Measurements from ENCODE around the gene MYOG. TPM values are rescaled to one million over a fixed set of nuclear protein-coding genes. Genes with fewer than 3 reads are reported as not detected.

Gene MYOG
- total and polyA plus RNA-seq, 10 of the 15 experiments (the other 5 are each of a cell fraction or from before 2014, with no cell fraction given), result not detected

- no peak for TF ChIP-seq RELB (IDR thresholded peaks at IDR 0.05; ENCODE audit: low read depth)
- TF ChIP-seq NFYA (IDR thresholded peaks at IDR 0.05; ENCODE audit: borderline replicate concordance, low read depth, low read length), result no peak
- no peak for TF ChIP-seq NR2C1 (IDR thresholded peaks at IDR 0.05)
- TF ChIP-seq NR2C2 (IDR thresholded peaks at IDR 0.05; ENCODE audit: borderline replicate concordance, control insufficient read depth, insufficient read length, low read depth), result no peak
- no peak for TF ChIP-seq WRNIP1 (IDR thresholded peaks at IDR 0.05; ENCODE audit: borderline replicate concordance, low read depth, low read length)
- TF ChIP-seq CBFB (IDR thresholded peaks at IDR 0.05; ENCODE audit: low read depth), result no peak
Measured at GRCh38 chr1:203128431-203128715, 42.6 kb upstream of the MYOG start (continued).

GRCh38 chr1:203127666-203128430, 42.0 kb upstream of the MYOG start, which contains the start of gene ADORA1:
Gene ADORA1, plus strand, starts transcription at chr1:203127726. Its CDS starts 1,116 bp downstream, at chr1:203128842.
- no peaks in the 10 kb centered on the region for H4K20me1 ChIP-seq (ENCODE audit: control insufficient read depth, insufficient read depth)
- RAD21 ChIA-PET (ENCODE audit: unreplicated experiment), result no interaction called here
- TF ChIP-seq MYB (IDR thresholded peaks at IDR 0.05; ENCODE audit: borderline replicate concordance, low read depth, low read length), result no peak
- no peak for TF ChIP-seq NR2F1 (conservative IDR thresholded peaks at IDR 0.05)
- TF ChIP-seq, protein P1, sequence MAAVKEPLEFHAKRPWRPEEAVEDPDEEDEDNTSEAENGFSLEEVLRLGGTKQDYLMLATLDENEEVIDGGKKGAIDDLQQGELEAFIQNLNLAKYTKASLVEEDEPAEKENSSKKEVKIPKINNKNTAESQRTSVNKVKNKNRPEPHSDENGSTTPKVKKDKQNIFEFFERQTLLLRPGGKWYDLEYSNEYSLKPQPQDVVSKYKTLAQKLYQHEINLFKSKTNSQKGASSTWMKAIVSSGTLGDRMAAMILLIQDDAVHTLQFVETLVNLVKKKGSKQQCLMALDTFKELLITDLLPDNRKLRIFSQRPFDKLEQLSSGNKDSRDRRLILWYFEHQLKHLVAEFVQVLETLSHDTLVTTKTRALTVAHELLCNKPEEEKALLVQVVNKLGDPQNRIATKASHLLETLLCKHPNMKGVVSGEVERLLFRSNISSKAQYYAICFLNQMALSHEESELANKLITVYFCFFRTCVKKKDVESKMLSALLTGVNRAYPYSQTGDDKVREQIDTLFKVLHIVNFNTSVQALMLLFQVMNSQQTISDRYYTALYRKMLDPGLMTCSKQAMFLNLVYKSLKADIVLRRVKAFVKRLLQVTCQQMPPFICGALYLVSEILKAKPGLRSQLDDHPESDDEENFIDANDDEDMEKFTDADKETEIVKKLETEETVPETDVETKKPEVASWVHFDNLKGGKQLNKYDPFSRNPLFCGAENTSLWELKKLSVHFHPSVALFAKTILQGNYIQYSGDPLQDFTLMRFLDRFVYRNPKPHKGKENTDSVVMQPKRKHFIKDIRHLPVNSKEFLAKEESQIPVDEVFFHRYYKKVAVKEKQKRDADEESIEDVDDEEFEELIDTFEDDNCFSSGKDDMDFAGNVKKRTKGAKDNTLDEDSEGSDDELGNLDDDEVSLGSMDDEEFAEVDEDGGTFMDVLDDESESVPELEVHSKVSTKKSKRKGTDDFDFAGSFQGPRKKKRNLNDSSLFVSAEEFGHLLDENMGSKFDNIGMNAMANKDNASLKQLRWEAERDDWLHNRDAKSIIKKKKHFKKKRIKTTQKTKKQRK (IDR thresholded peaks at IDR 0.05; ENCODE audit: low read depth, low read length), result no peak
- no peak for TF ChIP-seq JUNB (IDR thresholded peaks at IDR 0.05)
- TF ChIP-seq SMC3 (IDR thresholded peaks at IDR 0.05; ENCODE audit: borderline replicate concordance, low read length), result no peak
- no peak for TF ChIP-seq TARDBP (IDR thresholded peaks at IDR 0.05; ENCODE audit: borderline replicate concordance)
- no peak for TF ChIP-seq BRCA1 (IDR thresholded peaks at IDR 0.05; ENCODE audit: low read depth, low read length)
- TF ChIP-seq FOXK2 (IDR thresholded peaks at IDR 0.05), result no peak
- no peak for TF ChIP-seq RELB (IDR thresholded peaks at IDR 0.05; ENCODE audit: low read depth)
- TF ChIP-seq CREB1 (IDR thresholded peaks at IDR 0.05; ENCODE audit: low read depth), result no peak
- no peak for TF ChIP-seq ZBED1 (IDR thresholded peaks at IDR 0.05; ENCODE audit: borderline replicate concordance)
- intact Hi-C loops (cut with micrococcal nuclease; ENCODE audit: unreplicated experiment), result no loop called here
- POLR2A ChIA-PET, result no interaction called here
- no peak for FAIRE-seq
- H3K27me3 ChIP-seq (replicated peaks in 1 of 2; ENCODE audit: control insufficient read depth in 2 of 2, insufficient read depth in 2 of 2, low read length in 1 of 2), result peaks cover 5 to 6% of the 10 kb centered on the region in 2 experiments
- CTCF ChIA-PET, result interaction anchor here (2.1 kb wide), 1 partner anchor 88 kb away, joined by 9 read pairs; no protein-coding TSS in a partner anchor
- SMC1A ChIA-PET (ENCODE audit: uncharacterized antibody, unreplicated experiment), result no interaction called here
- no peak within 1 kb of the TSS for H3K9ac ChIP-seq (ENCODE audit: control insufficient read depth, insufficient read depth, low read length)
- no peaks in the 10 kb centered on the region for H3K9me3 ChIP-seq (replicated peaks; ENCODE audit: control insufficient read depth, insufficient read depth, low read length)
- no TSS peak for BruUV-seq (replicated peaks)
- no peaks in the 10 kb centered on the region for H3K36me3 ChIP-seq (ENCODE audit: control insufficient read depth in 2 of 2, insufficient read depth in 2 of 2, low read length in 1 of 2)
- 18% methylated on average over 38 of the region's 51 CpGs for WGBS (ENCODE audit: insufficient coverage, insufficient replicate concordance, low lambda C conversion rate, missing lambda C conversion rate)
- in situ Hi-C loops (cut with MboI), result no loop called here
- H3K4me2 ChIP-seq (ENCODE audit: control insufficient read depth, insufficient read depth), result no peak within 1 kb of the TSS
- no peaks in the 10 kb centered on the region for H3K4me1 ChIP-seq (ENCODE audit: control insufficient read depth, insufficient read depth, low read length)
- H3K79me2 ChIP-seq (ENCODE audit: control insufficient read depth, insufficient read depth, low read length), result no peaks in the 10 kb centered on the region
- DNase-seq (ENCODE audit: low read depth, low spot score), result no peak
- no peak within 1 kb of the TSS for H3K4me3 ChIP-seq
- no peak within 1 kb of the TSS for H2AFZ ChIP-seq (ENCODE audit: control insufficient read depth, low read depth, low read length)
- H3K27ac ChIP-seq (ENCODE audit: control insufficient read depth, insufficient read depth), result no peak within 1 kb of the TSS
- ATAC-seq, result peak; percentile 69
